Measurements from ENCODE around the gene C6orf120. TPM values are rescaled to one million over a fixed set of nuclear protein-coding genes. Genes with fewer than 3 reads are reported as not detected.

C6orf120 gene
- total and polyA plus RNA-seq, 2 experiments from 2014 or later, result 37.9 to 58.8 TPM

DNA sequence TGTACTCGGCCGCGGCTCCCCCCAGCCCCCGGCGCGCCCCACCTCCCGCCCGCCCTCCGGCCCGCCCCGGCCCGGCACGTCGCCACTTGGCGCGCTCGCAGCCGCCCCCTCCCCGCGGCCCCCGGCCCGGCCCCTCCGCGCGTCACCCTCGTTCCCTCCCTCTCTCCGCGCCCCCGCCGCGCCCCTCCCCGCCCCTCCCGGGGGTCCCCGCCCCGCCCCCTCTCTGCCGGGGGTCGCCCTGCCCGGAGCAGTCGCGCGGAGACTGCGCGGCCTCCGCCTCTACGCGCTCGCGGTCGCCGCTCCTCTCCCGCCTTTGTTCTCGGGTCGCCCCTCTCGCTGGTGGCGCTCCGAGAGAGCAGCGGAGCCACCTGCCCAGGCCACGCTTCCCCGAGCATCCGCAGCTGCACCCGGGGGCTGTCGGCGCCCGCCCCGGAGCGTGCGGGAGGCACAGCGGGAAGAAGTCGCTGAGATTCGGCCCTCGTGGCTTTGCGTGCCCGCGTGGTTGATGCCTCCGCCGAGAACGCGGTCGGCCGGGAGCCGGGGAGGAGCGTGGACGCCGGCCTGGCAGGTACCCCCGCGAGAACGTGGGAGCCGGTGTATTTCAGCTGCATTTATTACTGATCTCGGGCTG lies 22.7 kb downstream of the C6orf120 start, which contains the start of gene PHF10:
TSS of gene PHF10 (minus strand) at position 7 of the 631 bp plus-strand sequence. CDS start 569 bp downstream, outside the sequence.
- H3K27ac ChIP-seq, result peak within 1 kb of the TSS; percentile 100
- no peaks in the 10 kb centered on the region for H3K27me3 ChIP-seq
- H3K4me1 ChIP-seq (ENCODE audit: insufficient read depth), result peaks cover 15% of the 10 kb centered on the region
- peaks cover 32% of the 10 kb centered on the region for H4K20me1 ChIP-seq (ENCODE audit: insufficient read depth, poor library complexity, severe bottlenecking)
- TF ChIP-seq, protein P1, sequence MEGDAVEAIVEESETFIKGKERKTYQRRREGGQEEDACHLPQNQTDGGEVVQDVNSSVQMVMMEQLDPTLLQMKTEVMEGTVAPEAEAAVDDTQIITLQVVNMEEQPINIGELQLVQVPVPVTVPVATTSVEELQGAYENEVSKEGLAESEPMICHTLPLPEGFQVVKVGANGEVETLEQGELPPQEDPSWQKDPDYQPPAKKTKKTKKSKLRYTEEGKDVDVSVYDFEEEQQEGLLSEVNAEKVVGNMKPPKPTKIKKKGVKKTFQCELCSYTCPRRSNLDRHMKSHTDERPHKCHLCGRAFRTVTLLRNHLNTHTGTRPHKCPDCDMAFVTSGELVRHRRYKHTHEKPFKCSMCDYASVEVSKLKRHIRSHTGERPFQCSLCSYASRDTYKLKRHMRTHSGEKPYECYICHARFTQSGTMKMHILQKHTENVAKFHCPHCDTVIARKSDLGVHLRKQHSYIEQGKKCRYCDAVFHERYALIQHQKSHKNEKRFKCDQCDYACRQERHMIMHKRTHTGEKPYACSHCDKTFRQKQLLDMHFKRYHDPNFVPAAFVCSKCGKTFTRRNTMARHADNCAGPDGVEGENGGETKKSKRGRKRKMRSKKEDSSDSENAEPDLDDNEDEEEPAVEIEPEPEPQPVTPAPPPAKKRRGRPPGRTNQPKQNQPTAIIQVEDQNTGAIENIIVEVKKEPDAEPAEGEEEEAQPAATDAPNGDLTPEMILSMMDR (IDR thresholded peaks at IDR 0.05; ENCODE audit: poor library complexity), result no peak
- TF ChIP-seq EZH2 (IDR thresholded peaks at IDR 0.05; ENCODE audit: borderline replicate concordance) (no peak), EZH2phosphoT487 (IDR thresholded peaks at IDR 0.05; ENCODE audit: low read depth, severe bottlenecking, unreplicated experiment) (no peak)
- H3K4me2 ChIP-seq, result peak within 1 kb of the TSS; percentile 93
- H3K9me3 ChIP-seq (ENCODE audit: low read depth), result no peaks in the 10 kb centered on the region
- peaks cover 39% of the 10 kb centered on the region for H3K79me2 ChIP-seq
- DNase-seq (ENCODE audit: low spot score), result peak; percentile 88
- peak within 1 kb of the TSS; percentile 87 for H2AFZ ChIP-seq
- 2% methylated on average over 47 of the region's 89 CpGs for WGBS (ENCODE audit: low lambda C conversion rate, missing lambda C conversion rate)
- no peaks in the 10 kb centered on the region for H3K36me3 ChIP-seq (replicated peaks; ENCODE audit: insufficient read depth, low read depth)
- peak within 1 kb of the TSS; percentile 89 for H3K4me3 ChIP-seq
- no peaks in the 10 kb centered on the region for H3K9me2 ChIP-seq (replicated peaks; ENCODE audit: insufficient read depth)

DNA sequence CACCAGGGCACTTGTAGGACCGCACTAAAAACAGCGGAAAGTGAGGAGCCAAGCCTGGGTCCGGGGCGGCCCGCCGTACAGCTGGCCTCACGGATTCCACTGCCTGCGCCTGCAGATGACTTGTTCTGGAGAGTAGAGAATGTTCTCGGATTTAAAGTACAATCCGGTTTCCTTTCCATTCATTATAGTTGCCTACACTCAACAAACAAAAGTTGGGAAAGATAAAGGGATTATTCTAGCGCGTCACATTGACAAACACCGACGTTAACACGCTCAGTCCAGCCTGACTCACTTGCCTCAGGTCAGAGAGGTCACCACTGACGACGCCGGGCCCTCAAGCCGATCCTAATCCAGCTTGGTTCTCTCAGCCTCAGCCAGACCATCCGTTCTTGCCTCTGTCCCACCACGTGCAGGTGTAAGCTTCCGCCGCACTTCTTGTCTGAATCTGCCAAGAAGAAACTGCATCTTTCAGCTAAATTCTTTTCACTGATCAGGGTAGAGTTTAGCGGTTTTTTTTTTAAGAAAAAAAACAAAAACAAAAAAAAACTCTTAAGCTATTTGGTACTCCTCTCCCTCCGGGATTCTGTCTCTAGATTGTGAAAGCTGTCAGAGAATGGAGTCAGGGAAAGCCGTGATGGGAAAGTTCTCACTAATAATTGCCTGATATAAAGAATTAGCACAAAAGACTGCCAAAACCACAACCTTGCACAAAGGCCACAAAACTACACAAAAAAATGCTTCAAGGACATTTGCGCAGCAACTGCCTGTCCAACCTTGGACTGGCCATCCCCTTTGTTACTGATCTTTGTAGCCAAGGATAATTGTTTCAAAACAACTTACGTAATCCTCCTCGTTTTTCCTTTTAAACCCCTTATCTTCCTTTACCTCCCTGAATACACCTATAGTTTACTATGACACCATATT lies 23.5 kb downstream of the C6orf120 start:
- Histone ChIP-seq H3K9me3 (ENCODE audit: low read depth) (no peaks in the 10 kb centered on the region), H3K4me3 (peak overlapping the region; percentile 89), H3K27ac (peak overlapping the region; percentile 100), H3K9me2 (replicated peaks; ENCODE audit: insufficient read depth) (no peaks in the 10 kb centered on the region), H3K79me2 (peaks cover 31% of the 10 kb centered on the region), H2AFZ (peak overlapping the region; percentile 87), H3K4me2 (peak overlapping the region; percentile 89), H4K20me1 (ENCODE audit: insufficient read depth, poor library complexity, severe bottlenecking) (peaks cover 24% of the 10 kb centered on the region), H3K4me1 (ENCODE audit: insufficient read depth) (peaks cover 15% of the 10 kb centered on the region), H3K27me3 (no peaks in the 10 kb centered on the region), H3K36me3 (replicated peaks; ENCODE audit: insufficient read depth, low read depth) (no peaks in the 10 kb centered on the region)
- TF ChIP-seq EZH2phosphoT487 (IDR thresholded peaks at IDR 0.05; ENCODE audit: low read depth, severe bottlenecking, unreplicated experiment) (no peak), EZH2 (IDR thresholded peaks at IDR 0.05; ENCODE audit: borderline replicate concordance) (no peak)
- TF ChIP-seq, protein P1 (IDR thresholded peaks at IDR 0.05; ENCODE audit: poor library complexity), result no peak
- 13% methylated on average over 29 of the region's 29 CpGs for WGBS (ENCODE audit: low lambda C conversion rate, missing lambda C conversion rate)
- DNase-seq (ENCODE audit: low spot score), result peak; percentile 82

DNA sequence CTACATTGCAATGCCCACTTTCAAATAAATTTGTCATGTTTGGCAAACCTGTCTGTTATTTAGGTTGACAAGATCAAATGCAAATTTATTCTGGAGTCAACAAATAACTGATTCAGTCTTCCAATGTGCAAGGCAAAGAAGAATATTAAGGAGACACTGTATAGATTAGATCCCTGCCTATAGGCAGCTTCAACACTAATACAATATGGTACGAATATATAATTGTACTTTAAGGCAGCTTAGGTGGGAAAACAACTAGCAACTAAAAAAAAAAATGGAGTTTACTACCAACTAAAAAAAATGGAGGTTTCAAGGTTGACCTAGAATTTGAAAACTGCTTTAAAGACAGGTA lies 24.1 kb downstream of the C6orf120 start:
- Histone ChIP-seq H4K20me1 (ENCODE audit: insufficient read depth, poor library complexity, severe bottlenecking) (peaks cover 18% of the 10 kb centered on the region), H3K27ac (peak overlapping the region; percentile 100), H3K9me2 (replicated peaks; ENCODE audit: insufficient read depth) (no peaks in the 10 kb centered on the region), H2AFZ (no peak overlapping the region), H3K36me3 (replicated peaks; ENCODE audit: insufficient read depth, low read depth) (no peaks in the 10 kb centered on the region), H3K27me3 (no peaks in the 10 kb centered on the region), H3K4me2 (peak overlapping the region; percentile 89), H3K4me1 (ENCODE audit: insufficient read depth) (peaks cover 15% of the 10 kb centered on the region), H3K4me3 (no peak overlapping the region), H3K9me3 (ENCODE audit: low read depth) (no peaks in the 10 kb centered on the region), H3K79me2 (peaks cover 25% of the 10 kb centered on the region)
- DNase-seq (ENCODE audit: low spot score), result no peak
- 100% methylated on average over 1 of the region's 1 CpG for WGBS (ENCODE audit: low lambda C conversion rate, missing lambda C conversion rate)
- TF ChIP-seq EZH2phosphoT487 (IDR thresholded peaks at IDR 0.05; ENCODE audit: low read depth, severe bottlenecking, unreplicated experiment), result no peak
- TF ChIP-seq, protein P1 (IDR thresholded peaks at IDR 0.05; ENCODE audit: poor library complexity), result no peak
- TF ChIP-seq EZH2 (IDR thresholded peaks at IDR 0.05; ENCODE audit: borderline replicate concordance), result no peak
